HEK293 (cell line): ENCODE results near the gene CLDN15.

Experiments used
- CTCF ChIA-PET: fragments of 350-600 bp; formaldehyde crosslinking; extraction: SDS; loops from one replicate; lab custom pipeline; 2021; ENCODE audit warnings: antibody characterized with exemption; lab: Yijun Ruan, JAX
- POLR2A ChIA-PET: fragments of 300-600 bp; formaldehyde crosslinking; extraction: SDS; loops from one replicate; lab custom pipeline; 2020; ENCODE audit warnings: antibody characterized with exemption, inconsistent platforms; lab: Yijun Ruan, JAX
- H3K27ac ChIP-seq: fragments of 200-500 bp; sonication (Bioruptor generic); 2 replicates; pipeline ENCODE4 v1.5.1; 2014; ENCODE audit warnings: low read depth, low read length, control low read depth, inconsistent platforms; ENCODE audit errors: extremely low read depth
- H3K36me3 ChIP-seq, 2 experiments: fragments of 200-500 bp in 1 of 2; sonication (Bioruptor generic) in 1 of 2; 1 replicate in 1 of 2; 2 replicates in 1 of 2; pipeline ENCODE4 v1.5.1; 2014 to 2017; ENCODE audit warnings: inconsistent platforms in 2 of 2, low read length in 2 of 2; ENCODE audit not compliant: control insufficient read depth in 2 of 2, insufficient read depth in 1 of 2
- H3K4me1 ChIP-seq: fragments of 200-500 bp; sonication (Bioruptor generic); 2 replicates; pipeline ENCODE4 v1.5.1; 2014; ENCODE audit warnings: mild to moderate bottlenecking, low read length, inconsistent platforms; ENCODE audit not compliant: control insufficient read depth, insufficient read depth
- H3K4me3 ChIP-seq: 2 replicates; pipeline ENCODE4 v1.5.1; 2011; ENCODE audit warnings: low read depth, mild to moderate bottlenecking, control low read depth, low read length, moderate library complexity
- H3K9me3 ChIP-seq: fragments of 200-500 bp; sonication (Bioruptor generic); 2 replicates; pipeline ENCODE4 v1.5.1; 2014; ENCODE audit warnings: low read depth, low read length, inconsistent platforms; ENCODE audit not compliant: control insufficient read depth, insufficient read depth
- BCL6B ChIP-seq: fragments of 450-650 bp; formaldehyde crosslinking; IDR thresholded peaks from 2 replicates; pipeline ENCODE4 v1.5.1; 2017; ENCODE audit warnings: missing biosample characterization, missing genetic modification characterization
- GLI2 ChIP-seq: fragments of 450-650 bp; formaldehyde crosslinking; IDR thresholded peaks from 2 replicates; pipeline ENCODE4; 2017; ENCODE audit warnings: missing biosample characterization, missing genetic modification characterization, low read depth, borderline replicate concordance
- GLI4 ChIP-seq: fragments of 450-650 bp; formaldehyde crosslinking; IDR thresholded peaks from 2 replicates; pipeline ENCODE4 v1.5.1; 2016; ENCODE audit warnings: missing biosample characterization, missing genetic modification characterization
- HOXC10 ChIP-seq: sonication (generic); formaldehyde crosslinking; IDR thresholded peaks from 2 replicates; pipeline ENCODE4 v1.8.1; 2023; ENCODE audit warnings: mild to moderate bottlenecking, missing genetic modification reagents
- KLF17 ChIP-seq: fragments of 450-650 bp; formaldehyde crosslinking; IDR thresholded peaks from 2 replicates; pipeline ENCODE4 v1.5.1; 2016; ENCODE audit warnings: missing biosample characterization, missing genetic modification characterization
- MEIS1 ChIP-seq: sonication (generic); formaldehyde crosslinking; IDR thresholded peaks from 2 replicates; pipeline ENCODE4 v1.8.1; 2022; ENCODE audit warnings: missing genetic modification reagents, mild to moderate bottlenecking, borderline replicate concordance
- OSR2 ChIP-seq: fragments of 450-650 bp; formaldehyde crosslinking; IDR thresholded peaks from 2 replicates; pipeline ENCODE4 v1.5.1; 2016; ENCODE audit warnings: missing biosample characterization, missing genetic modification characterization
- PRDM1 ChIP-seq: fragments of 450-650 bp; formaldehyde crosslinking; IDR thresholded peaks from 2 replicates; pipeline ENCODE4; 2016; ENCODE audit warnings: missing biosample characterization, missing genetic modification characterization
- SETDB1 ChIP-seq: IDR thresholded peaks from one replicate; pipeline ENCODE4 v1.6.1; 2017; ENCODE audit warnings: mild to moderate bottlenecking, low read length, moderate library complexity, mixed read lengths; ENCODE audit not compliant: insufficient read length
- YY2 ChIP-seq: fragments of 450-650 bp; formaldehyde crosslinking; IDR thresholded peaks from 2 replicates; pipeline ENCODE4 v1.5.1; 2016; ENCODE audit warnings: missing biosample characterization, missing genetic modification characterization
- ZNF292 ChIP-seq: fragments of 450-650 bp; formaldehyde crosslinking; IDR thresholded peaks from 2 replicates; pipeline ENCODE4 v1.5.1; 2016; ENCODE audit warnings: low read depth, missing biosample characterization, missing genetic modification characterization, borderline replicate concordance
- ZNF311 ChIP-seq: fragments of 450-650 bp; formaldehyde crosslinking; IDR thresholded peaks from 2 replicates; pipeline ENCODE4 v1.5.1; 2017; ENCODE audit warnings: missing biosample characterization, missing genetic modification characterization, borderline replicate concordance
- ZNF426 ChIP-seq: fragments of 450-650 bp; formaldehyde crosslinking; IDR thresholded peaks from 2 replicates; pipeline ENCODE4 v1.5.1; 2017; ENCODE audit warnings: missing biosample characterization, missing genetic modification characterization, mild to moderate bottlenecking, inconsistent platforms, moderate library complexity
- ZNF48 ChIP-seq: fragments of 450-650 bp; formaldehyde crosslinking; IDR thresholded peaks from 2 replicates; pipeline ENCODE4 v1.5.1; 2016; ENCODE audit warnings: missing biosample characterization, missing genetic modification characterization
- ZNF488 ChIP-seq: fragments of 450-650 bp; formaldehyde crosslinking; IDR thresholded peaks from 2 replicates; pipeline ENCODE4 v1.5.1; 2016; ENCODE audit warnings: missing biosample characterization, missing genetic modification characterization
- ZNF510 ChIP-seq: fragments of 450-650 bp; formaldehyde crosslinking; IDR thresholded peaks from 2 replicates; pipeline ENCODE4 v1.5.1; 2018; ENCODE audit warnings: mild to moderate bottlenecking, missing genetic modification characterization, missing biosample characterization; ENCODE audit not compliant: insufficient replicate concordance
- ZNF521 ChIP-seq: fragments of 450-650 bp; formaldehyde crosslinking; IDR thresholded peaks from 2 replicates; pipeline ENCODE4 v1.5.1; 2017; ENCODE audit warnings: missing biosample characterization, mild to moderate bottlenecking, missing genetic modification characterization
- ZNF555 ChIP-seq: fragments of 450-650 bp; formaldehyde crosslinking; conservative IDR thresholded peaks from 2 replicates; pipeline ENCODE4 v1.5.1; 2017; ENCODE audit warnings: missing biosample characterization, mild to moderate bottlenecking, missing genetic modification characterization, inconsistent platforms
- ZNF558 ChIP-seq: fragments of 450-650 bp; formaldehyde crosslinking; IDR thresholded peaks from 2 replicates; pipeline ENCODE4 v1.5.1; 2016; ENCODE audit warnings: missing biosample characterization, missing genetic modification characterization
- ZNF571 ChIP-seq: fragments of 450-650 bp; formaldehyde crosslinking; IDR thresholded peaks from 2 replicates; pipeline ENCODE4 v1.5.0; 2017; ENCODE audit warnings: missing biosample characterization, missing genetic modification characterization
- ZNF610 ChIP-seq: fragments of 450-650 bp; formaldehyde crosslinking; IDR thresholded peaks from 2 replicates; pipeline ENCODE4 v1.5.1; 2016; ENCODE audit warnings: missing biosample characterization, missing genetic modification characterization, borderline replicate concordance
- ZNF621 ChIP-seq: fragments of 450-650 bp; formaldehyde crosslinking; IDR thresholded peaks from 2 replicates; pipeline ENCODE4 v1.5.1; 2017; ENCODE audit warnings: missing biosample characterization, missing genetic modification characterization
- ZNF624 ChIP-seq: fragments of 450-650 bp; formaldehyde crosslinking; IDR thresholded peaks from 2 replicates; pipeline ENCODE4 v1.5.1; 2017; ENCODE audit warnings: missing biosample characterization, missing genetic modification characterization
- ZNF645 ChIP-seq: fragments of 450-650 bp; formaldehyde crosslinking; IDR thresholded peaks from 2 replicates; pipeline ENCODE4; 2016; ENCODE audit warnings: missing biosample characterization, missing genetic modification characterization
- ZNF692 ChIP-seq: fragments of 450-650 bp; formaldehyde crosslinking; IDR thresholded peaks from 2 replicates; pipeline ENCODE4 v1.5.1; 2016; ENCODE audit warnings: missing biosample characterization, missing genetic modification characterization
- ZNF791 ChIP-seq: fragments of 450-650 bp; formaldehyde crosslinking; IDR thresholded peaks from 2 replicates; pipeline ENCODE4 v1.5.1; 2016; ENCODE audit warnings: missing biosample characterization, missing genetic modification characterization
- ZNF843 ChIP-seq: fragments of 450-650 bp; formaldehyde crosslinking; IDR thresholded peaks from 2 replicates; pipeline ENCODE4 v1.5.1; 2016; ENCODE audit warnings: missing biosample characterization, missing genetic modification characterization
- ZSCAN23 ChIP-seq: fragments of 450-650 bp; formaldehyde crosslinking; IDR thresholded peaks from 2 replicates; pipeline ENCODE4 v1.5.1; 2016; ENCODE audit warnings: missing biosample characterization, missing genetic modification characterization
- ZSCAN5A ChIP-seq: fragments of 450-650 bp; formaldehyde crosslinking; IDR thresholded peaks from 2 replicates; pipeline ENCODE4 v1.5.1; 2016; ENCODE audit warnings: missing biosample characterization, missing genetic modification characterization

Gene CLDN15

GRCh38 chr7:101223528-101223927 is 14.1 kb downstream of the CLDN15 start:
- no peak for TF ChIP-seq ZNF510 (tag by site-specific recombination)
- no peak for TF ChIP-seq ZNF426 (tag by site-specific recombination)
- no peak for TF ChIP-seq BCL6B
- no peak for TF ChIP-seq ZNF621
- no peak for TF ChIP-seq ZNF521 (tag by site-specific recombination)
- TF ChIP-seq ZNF488, result no peak
- TF ChIP-seq ZNF555 (tag by site-specific recombination), result no peak
- no peak for TF ChIP-seq ZNF843
- TF ChIP-seq ZSCAN23, result no peak
- TF ChIP-seq ZNF48 (tag by site-specific recombination), result no peak
- no peak for TF ChIP-seq PRDM1 (tag by site-specific recombination)
- no peak for TF ChIP-seq OSR2 (tag by site-specific recombination)
- no peak for TF ChIP-seq GLI4
- TF ChIP-seq ZNF645, result no peak
- TF ChIP-seq ZNF791 (tag by site-specific recombination), result no peak
- no peak for TF ChIP-seq ZNF311 (tag by site-specific recombination)
- TF ChIP-seq MEIS1 (CRISPR knock-in tag), result no peak
- no peak for TF ChIP-seq ZNF692 (tag by site-specific recombination)
- TF ChIP-seq, all 188 proteins: peak for 0
- peaks cover 3 to 24% of the 10 kb centered on the region in 2 experiments; a peak in 2 of 3 replicates for H3K36me3 ChIP-seq
- CTCF ChIA-PET, result interaction anchor here (1.2 kb wide), 1 partner anchor 20 kb away, joined by 4 read pairs; no protein-coding TSS in a partner anchor
- no peak overlapping the region for H3K4me3 ChIP-seq
- no peaks in the 10 kb centered on the region for H3K4me1 ChIP-seq
- H3K27ac ChIP-seq, result no peak overlapping the region
- H3K9me3 ChIP-seq, result no peaks in the 10 kb centered on the region
- POLR2A ChIA-PET, result no interaction called here

- Histone ChIP-seq H3K36me3 (peaks cover 3 to 20% of the 10 kb centered on the region in 2 experiments; a peak in 2 of 3 replicates), H3K4me3 (no peak overlapping the region), H3K4me1 (no peaks in the 10 kb centered on the region), H3K27ac (no peak overlapping the region), H3K9me3 (no peaks in the 10 kb centered on the region)
- CTCF ChIA-PET, result interaction anchor here (0.5 to 1.3 kb wide), 3 partner anchors 8 to 91 kb away, joined by 3 read pairs; no protein-coding TSS in a partner anchor
- POLR2A ChIA-PET, result interaction anchor here (0.5 kb wide), 1 partner anchor 514 kb away, joined by 3 read pairs; no protein-coding TSS in a partner anchor
- TF ChIP-seq ZNF624 (tag by site-specific recombination) (no peak), ZNF610 (tag by site-specific recombination) (no peak), HOXC10 (no peak), GLI2 (tag by site-specific recombination) (no peak), KLF17 (tag by site-specific recombination) (no peak), SETDB1 (no peak), ZSCAN5A (no peak), ZNF571 (tag by site-specific recombination) (no peak), ZNF292 (tag by site-specific recombination) (no peak), ZNF426 (tag by site-specific recombination) (no peak), YY2 (tag by site-specific recombination) (no peak), ZNF558 (tag by site-specific recombination) (no peak)
These were observed 15.2 kb downstream of the CLDN15 start for GRCh38 chr7:101222275-101222830.
